ENCODE measurements around the gene KBTBD4.
"Not testable (repeated sequence)": the region's sequence is repeated elsewhere in the genome, so short reads cannot be mapped to it uniquely, and the experiment has no call there.

Gene KBTBD4

DNA sequence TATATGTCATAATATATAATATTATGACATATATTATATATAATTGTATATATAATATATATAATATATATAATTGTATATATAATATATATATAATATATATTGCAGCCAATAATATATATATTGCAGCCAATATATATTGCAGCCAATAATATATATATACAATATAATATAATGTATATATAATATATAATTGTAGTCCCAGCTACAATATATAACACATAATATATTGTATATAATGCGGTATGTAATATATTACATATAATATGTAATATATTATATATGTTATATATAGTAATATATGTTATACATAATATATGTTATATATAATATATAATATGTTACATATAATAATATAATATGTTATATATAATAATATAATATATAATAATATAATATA lies 20.1 kb downstream of the KBTBD4 start:
- no peak for DNase-seq

DNA sequence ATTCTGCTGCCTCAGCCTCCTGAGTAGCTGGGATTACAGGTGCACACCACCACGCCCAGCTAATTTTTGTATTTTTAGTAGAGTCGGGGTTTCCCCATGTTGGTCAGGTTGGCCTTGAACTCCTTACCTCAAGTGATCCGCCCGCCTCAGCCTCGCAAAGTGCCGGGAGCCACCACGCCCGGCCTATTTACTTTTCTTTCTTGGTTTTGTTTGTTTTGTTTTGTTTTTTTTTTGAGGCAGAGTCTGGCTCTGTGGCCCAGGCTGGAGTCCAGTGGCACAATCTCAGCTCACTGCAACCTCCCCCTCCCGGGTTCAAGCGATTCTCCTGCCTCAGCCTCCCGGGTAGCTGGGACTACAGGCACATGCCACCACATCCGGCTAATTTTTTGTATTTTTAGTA lies 21.8 kb downstream of the KBTBD4 start:
- not testable (repeated sequence) for DNase-seq

DNA sequence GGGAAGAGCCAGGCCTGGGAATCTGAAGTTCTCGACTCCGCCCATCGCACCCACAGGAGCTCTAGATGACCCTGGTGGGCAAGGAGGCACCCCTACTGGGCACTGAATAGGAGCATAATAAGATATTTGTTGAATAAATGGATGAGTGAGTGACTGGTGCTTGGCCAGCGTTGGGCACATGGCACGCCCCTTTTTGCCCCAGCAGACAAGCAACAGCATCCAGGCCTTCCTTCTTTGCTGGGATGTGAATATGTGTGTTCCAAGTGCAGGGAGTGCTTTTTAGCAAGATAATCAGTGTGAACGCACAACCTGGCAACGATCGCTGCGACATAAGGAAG lies 25.4 kb downstream of the KBTBD4 start:
- no peak for DNase-seq

DNA sequence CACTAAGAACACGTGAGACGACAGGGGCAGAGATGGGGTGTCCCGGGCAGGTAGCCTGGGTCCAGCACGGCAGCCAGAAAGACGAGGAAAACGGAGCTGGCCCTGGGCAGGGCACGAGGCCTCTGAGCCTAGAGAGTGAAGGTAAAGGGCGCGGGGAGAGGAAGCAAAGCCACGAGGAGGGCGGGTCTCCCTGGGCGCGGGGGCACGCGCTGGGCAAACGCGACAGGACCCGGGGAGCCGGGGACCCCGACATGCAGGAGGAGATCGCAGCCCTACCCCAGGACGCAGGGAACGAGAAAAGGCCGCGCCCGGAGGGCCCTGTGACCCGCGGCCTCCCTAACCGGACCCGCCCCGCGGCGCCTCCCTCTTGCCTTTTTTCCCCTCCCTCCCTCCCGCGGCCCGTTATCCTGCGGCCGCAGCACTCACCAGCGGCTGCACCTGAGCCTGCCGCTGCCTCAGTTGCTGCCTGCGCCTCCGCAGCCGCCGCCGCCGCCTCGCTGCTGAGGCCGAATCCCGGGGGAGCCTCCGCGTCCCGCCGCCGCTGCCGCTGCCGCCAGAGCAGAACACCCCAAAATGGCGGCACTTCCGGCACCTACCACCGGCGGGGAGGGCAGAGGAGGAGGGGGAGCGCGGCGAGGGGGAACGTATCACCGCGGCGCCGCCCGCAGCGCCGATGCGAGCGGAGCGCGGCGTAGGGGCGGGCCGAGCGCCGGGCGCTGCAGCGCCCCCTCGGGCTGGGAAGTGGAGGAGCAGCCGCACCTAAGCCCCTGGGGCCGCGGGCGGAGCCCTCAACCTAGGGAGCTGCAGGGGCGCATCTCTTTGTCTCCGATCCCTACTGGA lies 26.0 kb downstream of the KBTBD4 start, which contains the start of gene CELF1:
CELF1 (minus strand) TSS at position 567 of the 840 bp plus-strand sequence. CDS start 53,609 bp downstream, outside the sequence.
- DNase-seq = peak; percentile 94

DNA sequence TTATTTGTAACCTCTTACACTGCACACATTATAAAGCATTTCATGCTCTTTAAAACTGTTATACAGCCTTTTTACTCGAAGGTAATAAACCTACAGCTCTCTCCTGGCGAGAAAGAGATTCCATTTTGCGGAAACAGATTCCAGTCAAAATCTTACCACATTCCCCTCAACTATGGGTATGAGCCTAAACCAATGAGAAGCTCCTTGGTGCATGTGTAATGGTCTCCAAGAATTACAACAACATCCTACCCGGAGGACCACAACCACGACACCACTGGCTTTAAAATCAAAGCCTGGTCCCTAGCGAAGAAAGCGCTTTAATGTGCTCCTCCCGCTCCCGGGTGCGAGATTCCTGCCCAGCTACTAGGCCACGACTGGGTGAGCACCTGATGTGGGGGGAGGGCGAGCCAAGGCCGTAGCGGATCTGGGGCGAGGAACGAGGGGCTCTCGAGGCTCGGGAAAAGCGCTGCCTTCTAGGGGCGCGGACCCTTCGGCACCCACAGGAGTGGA lies 26.7 kb downstream of the KBTBD4 start:
- no peak for DNase-seq

DNA sequence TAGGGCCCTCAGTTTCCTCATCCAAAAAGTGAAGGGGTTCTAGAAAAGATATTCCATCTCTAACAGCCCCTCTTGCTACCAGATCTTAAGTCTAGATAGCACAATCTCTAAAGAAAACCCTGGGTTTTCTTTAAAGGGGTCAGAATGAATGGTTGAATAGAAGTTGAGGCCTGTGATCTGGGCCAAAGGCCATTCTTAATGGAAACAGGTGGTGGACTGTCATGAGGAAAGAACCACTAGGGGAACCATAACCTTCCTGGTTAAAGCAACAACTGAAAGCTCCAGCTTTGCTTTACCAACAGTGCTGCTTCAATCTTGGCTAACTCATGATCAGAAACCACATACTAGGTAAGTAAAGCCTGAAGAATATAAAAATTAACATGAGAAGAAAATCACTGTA lies 27.7 kb downstream of the KBTBD4 start:
- DNase-seq = peak; percentile 9

DNA sequence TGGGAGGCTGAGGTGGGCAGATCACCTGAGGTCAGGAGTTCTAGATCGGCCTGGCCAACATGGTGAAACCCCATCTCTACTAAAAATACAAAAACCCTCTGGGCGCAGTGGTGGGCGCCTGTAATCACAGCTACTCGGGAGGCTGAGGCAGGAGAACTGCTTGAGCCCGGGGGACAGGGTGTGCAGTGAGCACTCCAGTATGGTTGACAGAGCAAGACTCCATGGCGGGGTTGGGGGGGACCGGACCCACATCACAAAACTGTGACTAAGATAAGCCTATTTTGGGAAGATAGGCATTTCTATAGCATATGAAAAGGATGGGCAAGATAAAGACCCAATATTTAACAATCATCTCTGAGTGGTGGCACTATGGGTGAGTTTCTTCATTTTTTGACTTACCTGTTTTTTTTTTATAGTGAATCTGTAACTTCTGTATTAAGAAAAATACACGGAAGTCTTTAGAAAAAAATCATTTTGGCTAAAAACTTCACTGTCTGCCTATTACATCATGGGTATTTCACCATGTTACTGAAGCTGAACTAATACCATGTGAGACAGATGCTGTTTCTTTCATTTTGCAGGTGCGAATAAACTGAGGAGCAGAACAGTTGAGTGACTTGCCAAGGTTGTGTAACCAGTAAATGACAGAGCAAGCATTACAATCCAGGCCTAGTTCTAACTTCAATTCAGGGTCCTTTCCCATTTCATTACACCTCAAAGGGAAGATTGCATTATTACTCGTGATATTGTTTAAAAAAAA lies 28.3 kb downstream of the KBTBD4 start:
- DNase-seq = no peak

DNA sequence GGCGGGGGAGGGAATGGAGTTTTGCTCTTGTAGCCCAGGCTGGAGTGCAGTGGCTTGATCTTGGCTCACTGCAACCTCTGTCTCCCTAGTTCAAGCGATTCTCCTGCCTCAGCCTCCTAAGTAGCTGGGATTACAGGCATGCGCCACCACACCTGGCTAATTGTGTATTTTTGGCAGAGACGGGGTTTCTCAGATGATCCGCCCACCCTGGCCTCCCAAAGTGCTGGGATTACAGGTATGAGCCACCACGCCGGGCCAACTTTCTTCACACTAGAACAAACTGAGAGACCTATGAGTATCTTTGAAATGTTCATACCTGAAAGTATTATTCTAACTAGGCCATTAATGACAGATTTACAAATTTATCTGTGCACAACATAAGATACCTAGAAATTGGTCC lies 32.5 kb downstream of the KBTBD4 start:
- DNase-seq = not testable (repeated sequence)

DNA sequence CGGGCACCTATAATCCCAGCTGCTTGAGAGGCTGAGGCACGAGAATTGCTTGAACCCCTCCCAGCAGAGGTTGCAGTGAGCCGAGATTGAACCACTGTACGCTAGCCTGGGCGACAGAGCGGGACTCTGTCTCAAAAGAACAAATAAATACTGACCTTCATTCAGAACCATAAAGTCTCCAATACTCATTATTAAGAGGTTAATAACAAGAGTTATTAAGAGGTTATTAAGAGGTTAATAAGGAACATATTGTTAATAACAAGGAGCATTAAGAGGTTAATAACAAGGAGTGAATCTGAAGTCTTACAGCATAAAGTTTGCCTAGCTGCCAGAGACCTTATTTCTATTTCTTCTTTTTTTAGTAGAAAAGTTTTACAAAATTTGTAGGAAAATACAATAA lies 33.5 kb downstream of the KBTBD4 start:
- DNase-seq = no peak

DNA sequence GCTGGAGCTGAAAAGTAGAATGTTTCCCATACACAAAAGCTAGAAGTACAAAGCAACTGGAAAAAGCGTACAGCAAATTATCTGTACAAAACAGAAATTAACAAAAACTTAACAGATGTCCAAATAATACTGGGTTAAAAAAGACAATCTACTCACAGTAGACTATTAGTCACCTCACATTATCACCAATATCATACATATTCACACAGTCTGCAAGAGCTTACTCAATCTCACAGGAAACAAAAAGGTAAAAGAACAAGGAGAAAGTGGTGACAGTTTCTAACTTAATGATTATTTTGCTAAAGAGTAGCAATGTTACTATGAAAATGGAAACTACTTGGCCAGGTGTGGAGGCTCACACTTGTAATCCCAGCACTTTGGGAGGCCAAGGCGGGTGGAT lies 37.7 kb downstream of the KBTBD4 start:
- no peak for DNase-seq

DNA sequence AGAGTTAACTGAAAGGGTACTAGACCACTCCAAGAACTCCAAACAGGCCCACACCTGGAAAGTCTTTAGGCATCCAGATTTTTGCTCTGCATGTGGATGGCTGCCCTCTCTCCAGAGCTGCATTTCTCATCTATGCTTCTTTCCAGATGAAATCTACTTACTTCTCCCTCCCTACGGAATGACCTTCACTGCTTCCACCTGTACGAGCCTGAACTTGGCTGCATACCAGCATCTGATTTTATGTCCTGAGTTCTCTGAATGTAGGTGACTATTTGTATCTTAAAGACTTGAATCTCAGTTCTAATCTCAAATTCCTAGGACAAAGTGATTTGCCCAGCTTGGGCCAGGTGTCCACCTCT lies 39.1 kb downstream of the KBTBD4 start:
- DNase-seq = no peak

DNA sequence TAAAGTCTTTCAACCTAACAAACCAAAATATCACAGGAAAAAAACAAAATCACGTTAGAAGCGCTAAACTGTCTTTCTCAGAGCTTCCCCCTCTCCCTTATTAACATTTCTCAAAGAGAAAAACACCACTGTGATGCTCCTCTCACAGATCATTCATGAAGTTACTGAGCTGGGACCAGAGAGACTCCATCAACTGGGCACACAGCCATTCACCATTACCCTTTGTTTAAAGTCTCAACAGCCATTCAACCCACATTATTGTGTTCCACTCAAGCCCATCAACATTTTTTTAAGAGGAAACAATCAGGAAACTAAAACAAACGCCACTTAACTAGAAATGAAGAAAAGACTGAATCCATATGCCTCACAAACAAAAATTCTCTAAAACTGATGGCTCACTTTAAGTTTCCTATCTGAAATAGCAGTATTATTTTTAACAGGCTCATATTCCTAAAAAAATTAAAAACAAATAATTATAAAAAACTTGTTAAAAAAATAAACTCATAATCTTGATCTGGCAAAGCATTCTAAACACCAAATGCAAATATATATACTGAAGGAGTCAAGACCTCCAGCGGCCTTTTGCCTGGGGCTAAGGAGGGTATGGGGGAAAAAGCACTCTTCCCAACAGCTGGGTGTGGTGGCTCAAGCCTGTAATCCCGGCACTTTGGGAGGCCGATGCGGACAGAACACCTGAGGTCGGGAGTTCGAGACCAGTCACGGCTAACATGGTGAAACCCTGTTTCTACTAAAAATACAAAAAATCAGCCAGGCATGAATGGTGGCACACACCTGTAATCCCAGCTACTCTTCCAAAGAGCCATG lies 39.8 kb downstream of the KBTBD4 start:
- no peak for DNase-seq

DNA sequence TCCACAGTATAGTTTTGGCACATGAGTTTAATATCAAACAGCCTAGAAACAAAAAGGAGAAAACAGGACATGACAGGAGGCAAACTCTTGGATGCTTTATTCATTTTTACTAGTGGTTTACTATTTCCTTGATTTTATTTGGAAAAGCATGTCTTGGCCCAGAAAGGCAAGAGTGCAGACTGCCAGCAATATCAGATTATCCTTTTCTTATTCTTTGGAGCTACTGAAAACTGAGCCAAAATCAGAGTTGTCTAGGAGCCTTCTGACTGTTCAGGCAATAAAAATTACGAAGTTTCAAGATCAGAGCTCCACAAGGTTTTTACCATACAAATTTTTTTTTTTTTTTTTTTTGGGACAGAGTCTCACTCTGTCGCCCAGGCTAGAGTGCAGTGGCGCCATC lies 41.9 kb downstream of the KBTBD4 start:
- DNase-seq = no peak

DNA sequence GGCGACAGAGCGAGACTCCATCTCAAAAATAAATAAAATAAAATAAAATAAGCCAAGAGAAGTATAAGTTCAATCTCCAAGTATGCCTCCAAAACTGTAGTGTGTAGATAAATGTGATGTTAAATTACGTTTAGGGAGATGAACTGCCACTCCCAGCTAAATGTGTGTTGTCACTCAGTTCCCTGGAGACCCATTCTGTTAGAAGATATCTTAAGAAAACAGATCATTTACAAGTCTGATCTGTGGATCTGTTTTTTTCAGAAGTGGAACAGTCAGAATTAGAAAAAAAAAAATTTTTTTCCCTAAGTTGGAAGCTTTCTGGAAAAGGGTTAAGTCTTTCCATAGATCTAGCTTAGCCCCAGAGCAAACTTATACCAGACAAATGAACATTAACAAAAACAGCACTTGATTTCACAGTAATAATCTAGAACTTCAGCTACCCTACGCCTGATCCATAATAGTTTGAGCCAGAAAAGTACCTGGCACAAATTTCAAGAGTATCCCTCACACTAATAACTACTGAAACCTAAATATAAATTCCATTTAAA lies 44.0 kb downstream of the KBTBD4 start:
- no peak for DNase-seq

DNA sequence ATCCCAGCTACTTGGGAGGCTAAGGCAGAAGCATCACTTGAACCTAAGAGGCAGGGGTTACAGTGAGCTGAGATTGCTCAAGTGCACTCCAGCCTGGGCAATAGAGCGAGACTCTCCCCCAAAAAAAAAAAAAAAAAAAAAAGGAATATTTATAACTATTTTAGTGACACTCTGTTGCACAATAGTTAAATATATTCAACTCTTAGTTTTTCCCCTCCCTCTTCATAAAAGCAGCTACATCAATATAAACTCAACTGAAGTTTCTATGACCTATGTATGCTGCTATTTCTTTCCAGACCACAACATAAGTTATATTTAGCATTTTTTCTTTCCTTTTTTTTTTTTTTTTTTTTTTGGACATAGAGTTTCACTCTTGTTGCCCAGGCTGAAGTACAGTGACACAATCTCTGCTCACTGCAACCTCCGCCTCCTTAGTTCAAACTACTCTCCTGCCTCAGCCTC lies 45.0 kb downstream of the KBTBD4 start:
- no peak for DNase-seq

DNA sequence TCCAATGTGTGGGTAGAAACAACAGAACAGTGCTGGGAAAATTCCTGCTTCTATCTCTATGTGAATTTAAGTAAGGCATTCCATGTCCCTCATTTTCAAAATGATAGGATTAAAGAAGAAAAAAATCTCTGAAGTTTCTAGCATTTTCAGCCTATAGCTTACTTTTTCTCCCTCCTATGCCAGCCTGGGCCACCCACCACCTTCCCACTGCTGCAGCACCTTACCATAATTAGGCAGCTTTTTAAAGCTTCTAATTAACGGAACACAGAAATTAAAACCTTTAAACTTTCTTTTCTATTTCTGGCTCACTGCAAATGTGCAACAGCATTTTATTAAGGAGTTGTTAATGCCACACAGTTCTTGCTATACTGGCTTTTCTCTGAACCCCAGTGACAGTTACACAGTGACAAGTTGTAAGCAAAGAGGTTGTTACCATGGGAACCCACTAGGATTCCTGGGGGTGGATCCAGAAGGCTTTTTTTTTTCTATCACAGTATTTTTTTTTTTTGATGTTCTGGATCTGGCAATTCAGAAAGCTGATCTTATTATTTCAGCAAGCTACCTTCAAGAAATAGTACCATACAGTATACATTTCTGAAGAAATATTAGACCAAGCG lies 46.1 kb downstream of the KBTBD4 start:
- DNase-seq = no peak

DNA sequence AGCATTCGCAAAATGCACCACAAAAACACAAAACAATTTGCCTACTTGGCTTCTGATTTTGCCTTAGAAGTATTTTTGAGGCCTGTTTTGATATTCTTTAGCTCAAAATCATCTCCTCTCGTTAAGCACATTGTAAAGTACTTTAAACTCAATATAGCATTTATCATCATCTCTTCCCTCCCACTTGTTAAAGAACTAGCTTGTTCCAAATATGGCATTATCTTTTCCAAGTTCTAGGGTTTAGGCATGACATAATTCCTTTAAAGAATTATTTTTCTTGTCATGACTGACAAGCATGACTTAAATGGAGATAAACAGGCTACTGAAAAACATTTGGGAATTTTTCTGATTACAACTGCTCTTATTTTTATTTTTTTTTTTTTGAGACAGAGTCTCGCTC lies 47.1 kb downstream of the KBTBD4 start:
- no peak for DNase-seq

DNA sequence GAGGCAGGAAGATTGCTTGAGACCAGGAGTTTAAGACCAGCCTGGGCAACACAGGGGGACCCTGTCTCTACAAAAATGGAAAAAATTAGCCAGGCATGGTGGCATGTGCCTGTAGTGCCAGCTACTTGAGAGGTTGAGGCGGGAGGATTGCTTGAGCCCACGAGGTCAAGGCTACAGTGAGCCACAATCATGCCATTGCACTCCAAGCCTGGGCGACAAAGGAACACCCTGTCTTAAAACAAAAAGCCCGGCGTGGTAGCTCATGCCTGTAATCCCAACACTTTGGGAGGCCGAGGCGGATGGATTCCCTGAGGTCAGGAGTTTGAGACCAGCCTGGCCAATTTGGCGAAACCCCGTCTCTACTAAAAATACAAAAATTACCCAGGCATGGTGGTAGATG lies 48.0 kb downstream of the KBTBD4 start:
- DNase-seq = not testable (repeated sequence)

DNA sequence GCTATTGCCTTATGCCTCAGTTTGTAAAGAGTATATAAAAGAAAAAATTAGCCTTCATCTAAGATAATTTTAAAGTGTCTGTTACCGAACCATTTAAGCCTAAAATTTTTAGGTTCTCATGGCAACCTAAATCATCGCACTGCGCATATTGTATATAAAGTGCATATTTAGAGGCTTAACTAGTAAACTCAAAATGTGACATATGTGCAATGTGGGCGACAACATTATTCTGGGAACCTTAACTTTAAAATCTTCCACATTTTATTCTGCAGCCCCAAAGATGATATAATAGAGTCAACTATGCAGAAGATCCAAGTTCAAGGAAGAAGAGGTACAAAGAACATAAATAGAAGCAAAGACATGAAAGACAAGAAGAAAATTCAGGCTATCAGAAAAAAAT lies 48.8 kb downstream of the KBTBD4 start:
- no peak for DNase-seq

DNA sequence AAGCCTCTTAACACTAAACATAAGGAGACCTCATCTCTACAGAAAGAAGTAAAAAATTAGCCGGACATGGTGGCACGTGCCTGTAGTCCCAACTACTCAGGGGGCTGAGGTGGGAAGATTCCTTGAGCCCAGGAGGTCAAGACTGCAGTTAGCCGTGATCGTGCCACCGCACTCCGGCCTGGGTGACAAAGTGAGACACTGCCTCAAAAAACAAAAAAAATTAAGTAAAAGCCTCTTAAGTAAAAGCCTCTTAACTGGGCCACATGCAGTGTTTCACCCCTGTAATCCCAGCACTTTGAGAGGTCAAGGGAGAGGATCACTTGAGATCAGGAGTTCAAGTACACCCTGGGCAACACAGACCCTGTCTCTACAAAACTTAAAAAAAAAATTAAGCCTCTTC lies 51.6 kb downstream of the KBTBD4 start:
- no peak for DNase-seq

DNA sequence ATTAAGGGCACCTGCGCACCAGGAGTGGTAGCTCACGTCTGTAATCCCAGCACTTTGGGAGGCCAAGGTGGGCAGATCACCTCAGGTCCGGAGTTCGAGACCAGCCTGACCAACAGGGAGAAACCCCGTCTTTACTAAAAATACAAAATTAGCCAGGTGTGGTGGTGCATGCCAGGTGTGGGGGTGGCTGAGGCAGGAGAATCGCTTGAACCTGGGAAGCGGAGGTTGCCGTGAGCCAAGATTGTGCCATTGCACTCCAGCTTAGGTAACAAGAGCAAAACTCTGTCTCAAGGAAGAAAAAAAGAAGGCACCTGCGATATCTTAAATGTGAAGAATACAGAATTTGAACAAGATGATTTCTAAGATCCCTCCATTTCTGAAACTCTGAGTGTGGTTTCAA lies 52.7 kb downstream of the KBTBD4 start:
- not testable (repeated sequence) for DNase-seq

DNA sequence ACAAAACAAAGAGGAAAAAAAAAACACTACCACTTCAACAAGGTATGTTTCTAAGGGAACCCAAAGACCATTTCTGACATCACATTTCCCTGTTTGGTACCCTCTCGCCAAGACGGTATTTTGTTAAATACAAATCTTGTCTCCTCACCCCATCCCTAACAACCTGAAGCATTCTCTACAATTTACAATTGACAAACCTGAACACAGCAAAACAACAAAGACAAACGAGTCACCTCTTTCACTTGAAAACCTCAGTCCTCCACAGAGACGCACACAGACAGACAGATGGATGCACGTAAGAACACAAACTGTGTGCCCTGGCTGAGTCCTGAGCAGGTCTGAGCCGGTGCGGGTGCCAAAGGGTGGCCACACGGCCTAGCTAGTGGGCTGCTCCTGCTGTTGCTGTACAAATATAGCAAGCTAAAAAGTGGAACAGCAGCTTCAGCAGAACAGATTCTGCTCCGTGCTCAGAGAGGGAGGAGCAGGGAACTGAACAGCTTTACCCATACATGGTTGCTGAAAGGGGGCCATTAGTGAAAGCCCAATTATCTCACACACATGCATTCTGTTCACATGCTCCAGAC lies 54.4 kb downstream of the KBTBD4 start:
- no peak for DNase-seq

All from KG1 (cell line).